H1 (cell line): Measurements from ENCODE around the gene SEMA3C. TPM values are rescaled to one million over a fixed set of nuclear protein-coding genes. Genes with fewer than 3 reads are reported as not detected.

ENCODE experiments used
- CTCF ChIA-PET: fragments of 300-600 bp; sonication (Branson Sonifier 250); formaldehyde crosslinking; loops from one replicate; lab custom pipeline; 2021; ENCODE audit not compliant: partially characterized antibody; lab: Charles Lee
- POLR2A ChIA-PET: fragments of 300-600 bp; sonication (Branson Sonifier 250); formaldehyde crosslinking; loops from one replicate; lab custom pipeline; 2021; ENCODE audit warnings: inconsistent platforms; ENCODE audit not compliant: partially characterized antibody; lab: Charles Lee
- DNase-seq, 2 experiments: peaks; one replicate each; pipeline versions ENCODE4 v3.0.0 to v3.0.0-alpha.2; 2010 to 2022; ENCODE audit warnings: low spot score in 2 of 2, low read depth in 1 of 2, mixed read lengths in 1 of 2
- FAIRE-seq: peaks from 2 replicates; lab custom pipeline; 2011; peaks lifted over from hg19 to GRCh38; lab: Jason Lieb, UNC
- H2AFZ ChIP-seq: 2 replicates; pipeline ENCODE4 v1.8.1; 2012; ENCODE audit warnings: low read length, inconsistent platforms
- H2AK5ac ChIP-seq: 2 replicates; pipeline ENCODE4 v1.6.1; 2013; ENCODE audit warnings: low read depth, low read length
- H2BK120ac ChIP-seq: replicated peaks from 2 replicates; pipeline ENCODE3; 2013; ENCODE audit warnings: low read depth, low read length, inconsistent platforms
- H2BK12ac ChIP-seq: 2 replicates; pipeline ENCODE4 v1.6.1; 2013; ENCODE audit warnings: low read depth, low read length
- H2BK15ac ChIP-seq: 2 replicates; pipeline ENCODE4 v1.6.1; 2013; ENCODE audit warnings: low read length
- H2BK20ac ChIP-seq: 2 replicates; pipeline ENCODE4 v1.6.1; 2013; ENCODE audit warnings: low read length
- H2BK5ac ChIP-seq: 2 replicates; pipeline ENCODE4 v1.6.1; 2013; ENCODE audit warnings: low read depth, low read length
- H3K14ac ChIP-seq: 2 replicates; pipeline ENCODE4 v1.6.1; 2013; ENCODE audit warnings: inconsistent platforms; ENCODE audit not compliant: insufficient read length
- H3K18ac ChIP-seq: 2 replicates; pipeline ENCODE4 v1.6.1; 2013; ENCODE audit warnings: low read length; ENCODE audit errors: extremely low read depth
- H3K23ac ChIP-seq: 2 replicates; pipeline ENCODE4 v1.6.1; 2013; ENCODE audit warnings: inconsistent platforms; ENCODE audit not compliant: insufficient read length
- H3K23me2 ChIP-seq: 2 replicates; pipeline ENCODE4 v1.6.1; 2013; ENCODE audit warnings: low read depth, low read length
- H3K27ac ChIP-seq: 2 replicates; pipeline ENCODE4 v1.6.1; 2011; ENCODE audit warnings: low read depth, low read length, inconsistent platforms
- H3K27me3 ChIP-seq, 4 experiments: replicated peaks in 1 of 4; 1 replicate in 1 of 4; 2 replicates in 3 of 4; pipeline versions ENCODE4 v1.6.1 to v1.8.1; 2011 to 2013; ENCODE audit warnings: low read length in 3 of 4, mild to moderate bottlenecking in 3 of 4, inconsistent platforms in 2 of 4, mixed read lengths in 2 of 4, moderate library complexity in 1 of 4; ENCODE audit not compliant: control insufficient read depth in 3 of 4, insufficient read depth in 3 of 4; ENCODE audit errors: extremely low read depth in 1 of 4
- H3K36me3 ChIP-seq, 4 experiments: 2 replicates each; pipeline versions ENCODE4 v1.6.1 to v1.8.1; 2011 to 2013; ENCODE audit warnings: mild to moderate bottlenecking in 4 of 4, low read length in 3 of 4, moderate library complexity in 2 of 4, control low read depth in 1 of 4, inconsistent platforms in 1 of 4; ENCODE audit not compliant: insufficient read depth in 4 of 4, control insufficient read depth in 2 of 4
- H3K4ac ChIP-seq: replicated peaks from 2 replicates; pipeline ENCODE3; 2013; ENCODE audit warnings: low read length, low read depth, mixed read lengths, inconsistent platforms; ENCODE audit not compliant: insufficient read length
- H3K4me1 ChIP-seq, 4 experiments: replicated peaks in 1 of 4; 1 replicate in 1 of 4; 2 replicates in 3 of 4; pipeline versions ENCODE4 v1.6.1 to v1.8.1; 2011 to 2013; ENCODE audit warnings: low read length in 3 of 4, inconsistent platforms in 2 of 4, mixed read lengths in 1 of 4; ENCODE audit not compliant: insufficient read depth in 4 of 4, control insufficient read depth in 3 of 4
- H3K4me2 ChIP-seq, 2 experiments: 2 replicates each; pipeline versions ENCODE4 v1.6.1 to v1.8.1; 2011 to 2013; ENCODE audit warnings: low read depth in 2 of 2, low read length in 2 of 2, control low read depth in 1 of 2, inconsistent platforms in 1 of 2, mild to moderate bottlenecking in 1 of 2; ENCODE audit not compliant: insufficient read depth in 1 of 2
- H3K4me3 ChIP-seq, 4 experiments: fragments of 200-600, 300-600 bp in 1 of 4; sonication (generic), shearing (Covaris generic), sonication (Bioruptor Twin) in 1 of 4; 2 replicates each; pipeline versions ENCODE4 v1.5.1 to v1.8.1; 2011 to 2016; ENCODE audit warnings: low read length in 4 of 4, low read depth in 3 of 4, control low read depth in 2 of 4, inconsistent platforms in 2 of 4, mild to moderate bottlenecking in 2 of 4, mixed read lengths in 1 of 4, moderate library complexity in 1 of 4; ENCODE audit not compliant: insufficient read depth in 2 of 4; ENCODE audit errors: extremely low read depth in 1 of 4
- H3K56ac ChIP-seq: replicated peaks from 2 replicates; pipeline ENCODE3; 2013; ENCODE audit warnings: low read depth, mild to moderate bottlenecking, mixed read lengths, low read length, inconsistent platforms; ENCODE audit not compliant: insufficient read length
- H3K79me1 ChIP-seq: 2 replicates; pipeline ENCODE4 v1.6.1; 2013; ENCODE audit warnings: low read depth, low read length, control low read depth
- H3K79me2 ChIP-seq, 2 experiments: 2 replicates each; pipeline versions ENCODE4 v1.6.1 to v1.8.1; 2012 to 2013; ENCODE audit warnings: low read length in 2 of 2, mild to moderate bottlenecking in 2 of 2, inconsistent platforms in 1 of 2; ENCODE audit not compliant: insufficient read depth in 2 of 2, control insufficient read depth in 1 of 2
- H3K9ac ChIP-seq, 4 experiments: replicated peaks in 1 of 4; 1 replicate in 1 of 4; 2 replicates in 3 of 4; pipeline versions ENCODE4 v1.6.1 to v1.8.1; 2011 to 2013; ENCODE audit warnings: low read depth in 3 of 4, low read length in 3 of 4, control low read depth in 2 of 4, mild to moderate bottlenecking in 2 of 4, moderate library complexity in 2 of 4, inconsistent platforms in 1 of 4; ENCODE audit errors: extremely low read depth in 1 of 4
- H3K9me3 ChIP-seq, 2 experiments: 2 replicates each; pipeline versions ENCODE4 v1.6.1 to v1.8.1; 2012 to 2013; ENCODE audit warnings: mild to moderate bottlenecking in 2 of 2, moderate library complexity in 2 of 2, control low read depth in 1 of 2, inconsistent platforms in 1 of 2, low read depth in 1 of 2, low read length in 1 of 2, mixed read lengths in 1 of 2; ENCODE audit not compliant: insufficient read depth in 2 of 2
- H4K20me1 ChIP-seq, 2 experiments: replicated peaks in 1 of 2; 2 replicates each; pipeline versions ENCODE3 to v1.8.1; 2011 to 2013; ENCODE audit warnings: inconsistent platforms in 2 of 2, low read length in 2 of 2, mild to moderate bottlenecking in 1 of 2; ENCODE audit not compliant: insufficient read depth in 2 of 2, control insufficient read depth in 1 of 2
- H4K5ac ChIP-seq: 2 replicates; pipeline ENCODE4 v1.6.1; 2013; ENCODE audit warnings: low read length, low read depth, mixed read lengths, inconsistent platforms; ENCODE audit not compliant: insufficient read length
- H4K8ac ChIP-seq: 2 replicates; pipeline ENCODE4 v1.8.0; 2013; ENCODE audit warnings: mild to moderate bottlenecking, moderate library complexity, low read length, inconsistent platforms; ENCODE audit not compliant: insufficient read depth; ENCODE audit errors: extremely low read depth
- H4K91ac ChIP-seq: replicated peaks from 2 replicates; pipeline ENCODE3; 2013; ENCODE audit warnings: low read length, mixed read lengths, inconsistent platforms; ENCODE audit not compliant: insufficient read length
- CHD1 ChIP-seq: IDR thresholded peaks from 2 replicates; pipeline ENCODE4 v1.6.1; 2012; ENCODE audit warnings: low read depth, low read length, improper control_type of control experiment
- MAFK ChIP-seq: IDR thresholded peaks from 2 replicates; pipeline ENCODE4 v1.6.1; 2012; ENCODE audit warnings: low read depth, mild to moderate bottlenecking, improper control_type of control experiment, low read length
- POU5F1 ChIP-seq: IDR thresholded peaks from 2 replicates; pipeline ENCODE4 v1.6.1; 2011; ENCODE audit warnings: low read depth, mild to moderate bottlenecking, low read length, moderate library complexity
- TBP ChIP-seq: IDR thresholded peaks from 2 replicates; pipeline ENCODE4 v1.6.1; 2011; ENCODE audit warnings: low read depth, low read length, improper control_type of control experiment
- WGBS, 2 experiments: shearing (Covaris generic) in 1 of 2; methylation state at CpG; one replicate each; pipeline versions ENCODE4 v1.1.6 to v1.1.7; 2013 to 2015; ENCODE audit warnings: low lambda C conversion rate in 2 of 2, mixed read lengths in 2 of 2, inconsistent platforms in 1 of 2, low coverage in 1 of 2, missing lambda C conversion rate in 1 of 2; ENCODE audit not compliant: insufficient replicate concordance in 2 of 2, insufficient coverage in 1 of 2, insufficient read length in 1 of 2; ENCODE audit errors: extremely low coverage in 1 of 2, missing lambda C conversion rate in 1 of 2; 5-methylcytosine and 5-hydroxymethylcytosine counted together
- polyA plus RNA-seq, 7 experiments: library from polyadenylated mRNA; depleted of rRNA in 3 of 7; stranded (reverse) in 5 of 7; unstranded in 2 of 7; fragments of >200 nt in 5 of 7; fragments of 200-250 nt in 2 of 7; gene quantifications; 1 replicate in 5 of 7; 2 replicates in 1 of 7; 4 replicates in 1 of 7; pipeline versions ENCODE4 v1.2.1 to v1.2.3, GENCODE V29; 2011 to 2013; ENCODE audit warnings: missing spikeins in 2 of 7, mixed read lengths in 2 of 7
- total RNA-seq: library from RNA; stranded (reverse); fragmentation: NEBNext Ultra II Directional; extraction: Animal tissue kit (Norgen Biotek cat#: 25700); gene quantifications from 2 replicates; pipeline ENCODE4 v1.2.1, GENCODE V29; 2021

Gene SEMA3C
- total and polyA plus RNA-seq, 2 of the 8 experiments (the other 6 are each of a cell fraction or from before 2014, with no cell fraction given) = 0.15 to 1.4 TPM

DNA sequence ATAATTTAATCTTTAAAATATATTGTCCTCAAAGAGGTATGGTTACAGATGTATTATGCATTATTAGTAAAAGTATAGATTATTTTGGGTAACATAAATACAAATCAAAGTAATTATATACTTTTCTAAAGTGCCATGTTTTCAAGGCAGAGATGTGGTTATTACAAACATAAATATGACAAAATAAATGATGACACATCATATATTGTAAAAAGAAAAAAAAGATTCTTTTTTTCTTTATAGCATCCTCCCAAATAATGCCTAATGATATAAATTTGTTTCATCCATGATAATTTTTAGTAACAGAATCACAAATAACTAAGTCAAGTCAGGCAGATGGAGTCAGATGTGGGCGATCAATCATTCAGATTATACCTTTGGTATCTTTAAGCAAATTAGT lies 29.3 kb downstream of the SEMA3C start:
- no peaks in the 10 kb centered on the region for H3K27me3 ChIP-seq
- no peak overlapping the region for H3K4ac ChIP-seq
- no peaks in the 10 kb centered on the region for H3K36me3 ChIP-seq
- no peaks in the 10 kb centered on the region for H3K9me3 ChIP-seq
- no peak overlapping the region for H2AFZ ChIP-seq
- no peak overlapping the region for H2AK5ac ChIP-seq
- H3K23me2 ChIP-seq = no peaks in the 10 kb centered on the region
- H4K91ac ChIP-seq = no peak overlapping the region
- H2BK12ac ChIP-seq = no peak overlapping the region
- no peaks in the 10 kb centered on the region for H3K79me1 ChIP-seq
- 87% methylated on average over 1 of the region's 1 CpG; no CpG with 5 or more reads in 1 of the 2 experiments for WGBS, 2 experiments
- no peak overlapping the region for H2BK120ac ChIP-seq
- H3K56ac ChIP-seq = no peak overlapping the region
- H3K14ac ChIP-seq = no peak overlapping the region
- CTCF ChIA-PET = no interaction called here
- no peaks in the 10 kb centered on the region for H3K4me1 ChIP-seq
- no peaks in the 10 kb centered on the region for H3K79me2 ChIP-seq
- H2BK20ac ChIP-seq = no peak overlapping the region
- H4K8ac ChIP-seq = no peak overlapping the region
- H3K27ac ChIP-seq = no peak overlapping the region
- no peak overlapping the region for H3K23ac ChIP-seq
- POLR2A ChIA-PET = no interaction called here
- H3K4me2 ChIP-seq = no peak overlapping the region
- H4K5ac ChIP-seq = no peak overlapping the region
- DNase-seq = no peak
- H3K4me3 ChIP-seq = no peak overlapping the region
- no peak for FAIRE-seq
- no peak overlapping the region for H2BK5ac ChIP-seq
- H2BK15ac ChIP-seq = no peak overlapping the region
- no peak for TF ChIP-seq TBP
- peak; percentile 28; the same call in 1 of the 2 replicates for TF ChIP-seq MAFK
- TF ChIP-seq POU5F1 = no peak
- TF ChIP-seq CHD1 = no peak
- no peaks in the 10 kb centered on the region for H4K20me1 ChIP-seq
- H3K18ac ChIP-seq = no peak overlapping the region
- no peak overlapping the region for H3K9ac ChIP-seq
